Stimulated activated naive CD8-positive, alpha-beta T cell treated with anti-CD3 and anti-CD28 coated beads, Interleukin-15, Interleukin-2, amounts not matched to agents 100 ng/mL and 50 ng/mL, for 24 hours (primary cell): ENCODE data around the gene OR5L2.
"Not testable (repeated sequence)": the region's sequence is repeated elsewhere in the genome, so short reads cannot be mapped to it uniquely, and the experiment has no call there.

ENCODE experiments used
- H3K27ac Mint-ChIP-seq: one replicate; pipeline ENCODE4 v1.8.0; 2021; ENCODE audit warnings: mild to moderate bottlenecking, mixed read lengths
- H3K27me3 Mint-ChIP-seq: one replicate; pipeline ENCODE4 v1.8.0; 2021; ENCODE audit warnings: mixed read lengths
- H3K36me3 Mint-ChIP-seq: one replicate; pipeline ENCODE4 v1.8.0; 2021; ENCODE audit warnings: low read depth, mixed read lengths
- H3K4me1 Mint-ChIP-seq: one replicate; pipeline ENCODE4 v1.8.0; 2021; ENCODE audit warnings: low read depth, mixed read lengths
- H3K4me3 Mint-ChIP-seq: one replicate; pipeline ENCODE4 v1.8.0; 2021; ENCODE audit warnings: mild to moderate bottlenecking, mixed read lengths
- H3K9me3 Mint-ChIP-seq: one replicate; pipeline ENCODE4 v1.8.0; 2021; ENCODE audit warnings: mixed read lengths

Gene OR5L2

GRCh38 chr11:55826919-55827318, at the start of gene OR5L2:
OR5L2 (plus strand) TSS chr11:55827219; CDS start chr11:55827219, 0 bp downstream.
- no peak within 1 kb of the TSS for H3K27ac Mint-ChIP-seq
- H3K36me3 Mint-ChIP-seq = no peaks in the 10 kb centered on the region
- H3K4me1 Mint-ChIP-seq = no peaks in the 10 kb centered on the region
- no peaks in the 10 kb centered on the region for H3K27me3 Mint-ChIP-seq
- H3K9me3 Mint-ChIP-seq = peaks cover 13% of the 10 kb centered on the region
- no peak within 1 kb of the TSS for H3K4me3 Mint-ChIP-seq

GRCh38 chr11:55791606-55792005, 35.4 kb upstream of the OR5L2 start:
- peaks cover 28% of the 10 kb centered on the region for H3K9me3 Mint-ChIP-seq
- no peaks in the 10 kb centered on the region for H3K36me3 Mint-ChIP-seq
- no peak overlapping the region for H3K27ac Mint-ChIP-seq
- no peaks in the 10 kb centered on the region for H3K27me3 Mint-ChIP-seq
- H3K4me1 Mint-ChIP-seq = no peaks in the 10 kb centered on the region
- H3K4me3 Mint-ChIP-seq = no peak overlapping the region

- H3K27me3 Mint-ChIP-seq = no peaks in the 10 kb centered on the region
- no peaks in the 10 kb centered on the region for H3K36me3 Mint-ChIP-seq
Measured at GRCh38 chr11:55793321-55793720, 33.7 kb upstream of the OR5L2 start.

GRCh38 chr11:55795256-55795655, 31.8 kb upstream of the OR5L2 start, which contains the start of gene OR5D14:
OR5D14 (plus strand) TSS chr11:55795556; CDS start chr11:55795556, 0 bp downstream.
- no peak within 1 kb of the TSS for H3K27ac Mint-ChIP-seq

More at GRCh38 chr11:55793321-55793720, 33.7 kb upstream of the OR5L2 start:
- peaks cover 19% of the 10 kb centered on the region for H3K9me3 Mint-ChIP-seq
- H3K27ac Mint-ChIP-seq = no peak overlapping the region
- H3K4me1 Mint-ChIP-seq = no peaks in the 10 kb centered on the region
- H3K4me3 Mint-ChIP-seq = no peak overlapping the region

GRCh38 chr11:55806248-55806647, 20.8 kb upstream of the OR5L2 start:
- Mint-ChIP-seq H3K4me3 (no peak overlapping the region), H3K27me3 (no peaks in the 10 kb centered on the region), H3K9me3 (peaks cover 28% of the 10 kb centered on the region), H3K4me1 (no peaks in the 10 kb centered on the region), H3K36me3 (no peaks in the 10 kb centered on the region), H3K27ac (no peak overlapping the region)

More at GRCh38 chr11:55795256-55795655, 31.8 kb upstream of the OR5L2 start, which contains the start of gene OR5D14:
- Mint-ChIP-seq H3K4me1 (no peaks in the 10 kb centered on the region), H3K27me3 (no peaks in the 10 kb centered on the region), H3K4me3 (no peak within 1 kb of the TSS), H3K9me3 (peaks cover 29% of the 10 kb centered on the region), H3K36me3 (no peaks in the 10 kb centered on the region)

GRCh38 chr11:55811067-55811466, 16.0 kb upstream of the OR5L2 start, which contains the start of gene OR5L1:
OR5L1 (plus strand) TSS chr11:55811367; CDS start chr11:55811467, 100 bp downstream.
- Mint-ChIP-seq H3K36me3 (no peaks in the 10 kb centered on the region), H3K4me1 (no peaks in the 10 kb centered on the region), H3K9me3 (peaks cover 16% of the 10 kb centered on the region), H3K27me3 (no peaks in the 10 kb centered on the region), H3K27ac (no peak within 1 kb of the TSS), H3K4me3 (no peak within 1 kb of the TSS)

- no peak within 1 kb of the TSS for H3K4me3 Mint-ChIP-seq
- H3K36me3 Mint-ChIP-seq = no peaks in the 10 kb centered on the region
- H3K9me3 Mint-ChIP-seq = peaks cover 15% of the 10 kb centered on the region
- no peaks in the 10 kb centered on the region for H3K27me3 Mint-ChIP-seq
- H3K4me1 Mint-ChIP-seq = no peaks in the 10 kb centered on the region
- H3K27ac Mint-ChIP-seq = no peak within 1 kb of the TSS
Measured at GRCh38 chr11:55819330-55819729, 7.7 kb upstream of the OR5L2 start, which contains the start of gene OR5D18. OR5D18 (plus strand) TSS chr11:55819630; CDS start chr11:55819630, 0 bp downstream.

- Mint-ChIP-seq H3K9me3 (peaks cover 19% of the 10 kb centered on the region), H3K27me3 (no peaks in the 10 kb centered on the region), H3K4me1 (no peaks in the 10 kb centered on the region), H3K36me3 (no peaks in the 10 kb centered on the region), H3K4me3 (no peak within 1 kb of the TSS), H3K27ac (no peak within 1 kb of the TSS)
Measured at GRCh38 chr11:55838452-55838851, 11.4 kb downstream of the OR5L2 start, which contains the start of gene OR5D16. OR5D16 (plus strand) TSS chr11:55838752; CDS start chr11:55838752, 0 bp downstream.

GRCh38 chr11:55847453-55847852, 20.4 kb downstream of the OR5L2 start:
- no peaks in the 10 kb centered on the region for H3K4me1 Mint-ChIP-seq
- no peak overlapping the region for H3K4me3 Mint-ChIP-seq
- H3K9me3 Mint-ChIP-seq = peaks cover 16% of the 10 kb centered on the region
- no peak overlapping the region for H3K27ac Mint-ChIP-seq
- H3K36me3 Mint-ChIP-seq = no peaks in the 10 kb centered on the region
- H3K27me3 Mint-ChIP-seq = no peaks in the 10 kb centered on the region

- no peak overlapping the region for H3K27ac Mint-ChIP-seq
- peaks cover 25% of the 10 kb centered on the region for H3K9me3 Mint-ChIP-seq
- no peaks in the 10 kb centered on the region for H3K27me3 Mint-ChIP-seq
- H3K4me3 Mint-ChIP-seq = no peak overlapping the region
- no peaks in the 10 kb centered on the region for H3K4me1 Mint-ChIP-seq
- no peaks in the 10 kb centered on the region for H3K36me3 Mint-ChIP-seq
Measured at GRCh38 chr11:55849037-55849436, 22.0 kb downstream of the OR5L2 start.

GRCh38 chr11:55852141-55852540, 25.1 kb downstream of the OR5L2 start:
- Mint-ChIP-seq H3K4me1 (no peaks in the 10 kb centered on the region), H3K27ac (no peak overlapping the region), H3K27me3 (no peaks in the 10 kb centered on the region), H3K4me3 (no peak overlapping the region), H3K9me3 (peaks cover 26% of the 10 kb centered on the region), H3K36me3 (no peaks in the 10 kb centered on the region)

GRCh38 chr11:55854704-55855103, 27.7 kb downstream of the OR5L2 start:
- Mint-ChIP-seq H3K36me3 (no peaks in the 10 kb centered on the region), H3K27ac (no peak overlapping the region), H3K9me3 (peaks cover 20% of the 10 kb centered on the region), H3K27me3 (no peaks in the 10 kb centered on the region), H3K4me1 (no peaks in the 10 kb centered on the region), H3K4me3 (no peak overlapping the region)

- not testable (repeated sequence) for H3K27me3 Mint-ChIP-seq, H3K4me1 Mint-ChIP-seq, H3K36me3 Mint-ChIP-seq, H3K27ac Mint-ChIP-seq, H3K4me3 Mint-ChIP-seq, H3K9me3 Mint-ChIP-seq
Measured at GRCh38 chr11:55867354-55867753, 40.3 kb downstream of the OR5L2 start.

GRCh38 chr11:55872731-55873130, 45.7 kb downstream of the OR5L2 start:
- not testable (repeated sequence) for H3K9me3 Mint-ChIP-seq, H3K27ac Mint-ChIP-seq, H3K27me3 Mint-ChIP-seq, H3K36me3 Mint-ChIP-seq, H3K4me3 Mint-ChIP-seq, H3K4me1 Mint-ChIP-seq

GRCh38 chr11:55873146-55873545, 46.1 kb downstream of the OR5L2 start:
- H3K27ac Mint-ChIP-seq, H3K36me3 Mint-ChIP-seq, H3K4me3 Mint-ChIP-seq, H3K27me3 Mint-ChIP-seq, H3K4me1 Mint-ChIP-seq, H3K9me3 Mint-ChIP-seq: not testable (repeated sequence)
